G401.6 (cell line): ENCODE results near the gene EML1.

Experiments used
- FAIRE-seq: peaks from 2 replicates; lab custom pipeline; 2012; peaks lifted over from hg19 to GRCh38; lab: Jason Lieb, UNC

Gene EML1

GRCh38 chr14:99905121-99905520 lies 111.9 kb downstream of the EML1 start:
- no peak for FAIRE-seq

- no peak for FAIRE-seq
Observed at GRCh38 chr14:99907761-99908652, 114.8 kb downstream of the EML1 start.

GRCh38 chr14:99908653-99909250 lies 115.5 kb downstream of the EML1 start:
- no peak for FAIRE-seq

GRCh38 chr14:99909513-99910064 lies 116.4 kb downstream of the EML1 start:
- peak; percentile 66 for FAIRE-seq

DNA sequence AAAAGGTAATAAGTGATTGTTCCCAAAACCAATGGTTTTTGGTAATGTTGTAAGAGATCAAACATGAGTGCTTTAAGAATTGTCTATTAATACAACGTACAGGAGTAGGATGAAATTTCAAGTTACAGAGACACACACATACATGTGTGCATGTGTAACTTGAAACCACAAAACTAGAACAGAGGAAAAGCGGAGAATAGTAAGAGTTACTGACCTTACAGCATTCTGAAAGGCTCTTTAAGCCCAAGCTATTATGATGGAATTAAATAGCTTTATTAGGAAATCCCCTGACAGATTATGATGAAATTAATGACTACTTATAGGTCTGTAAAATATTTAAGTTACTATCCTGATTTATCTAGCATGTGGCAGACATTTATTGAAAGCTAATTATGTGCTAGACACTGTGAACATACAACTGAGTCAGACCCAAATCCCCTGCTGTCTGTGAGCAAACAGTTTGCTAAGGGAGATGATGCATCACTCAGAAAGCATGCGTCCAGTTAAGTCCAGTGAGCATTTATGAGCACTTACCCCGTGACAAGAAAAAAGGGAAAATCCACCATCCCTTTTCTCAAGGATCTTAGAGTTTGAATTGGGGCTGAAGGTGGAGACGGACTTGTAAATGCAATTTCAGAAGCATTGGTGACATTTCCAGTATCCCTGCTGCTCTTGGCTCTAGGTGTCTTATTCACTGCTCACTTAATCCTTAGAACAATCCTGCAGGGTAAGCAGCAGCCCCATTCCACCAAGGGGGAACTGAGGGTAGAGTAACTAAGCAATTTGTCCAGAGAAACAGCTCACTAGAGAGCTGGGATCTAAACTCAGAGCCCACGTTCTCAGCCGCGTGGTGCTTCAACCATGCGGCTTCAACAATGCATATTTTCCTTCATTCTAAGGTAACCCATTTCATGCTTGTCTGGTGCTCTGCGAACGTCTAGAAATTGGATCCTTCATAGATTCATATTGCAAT lies 117.4 kb downstream of the EML1 start:
- FAIRE-seq: peak; percentile 100

DNA sequence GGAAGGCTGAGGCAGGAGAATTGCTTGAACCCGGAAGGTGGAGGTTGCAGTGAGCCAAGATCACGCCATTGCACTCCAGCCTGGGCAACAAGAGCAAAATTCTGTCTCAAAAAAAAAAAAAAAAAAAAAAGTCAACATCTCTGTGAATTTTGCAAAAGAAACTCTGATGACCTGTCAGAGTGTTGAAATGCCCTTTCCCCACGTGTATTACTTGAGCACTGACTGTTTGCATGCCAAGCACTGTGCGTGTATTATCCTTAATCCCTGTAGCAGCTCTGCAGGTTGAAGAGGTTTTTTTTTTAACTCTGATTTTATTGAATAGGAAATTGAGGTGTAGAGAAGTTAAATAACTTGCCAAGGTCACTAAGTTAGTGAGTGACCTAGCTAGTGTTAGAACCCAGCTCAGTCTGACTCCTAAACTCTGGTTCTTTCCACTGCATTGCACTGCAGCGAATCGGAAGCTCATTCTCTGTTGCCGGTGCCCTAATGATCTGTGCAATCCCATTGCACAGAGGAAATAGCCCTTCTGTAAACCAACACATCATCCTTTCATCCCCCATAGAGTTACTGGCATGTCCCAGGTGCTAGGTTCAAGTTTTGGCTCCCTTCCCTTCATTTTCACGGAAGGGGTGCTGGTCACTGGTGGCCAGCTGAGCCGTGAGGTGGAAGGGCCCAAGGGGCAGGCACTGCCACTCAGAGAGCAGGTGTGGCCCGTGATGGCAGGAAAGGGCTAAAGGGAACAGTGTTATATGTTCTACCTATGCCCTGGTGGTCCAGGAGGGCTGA lies 122.3 kb downstream of the EML1 start:
- FAIRE-seq: no peak

- no peak for FAIRE-seq
Observed at GRCh38 chr14:99916091-99916383, 122.8 kb downstream of the EML1 start.

GRCh38 chr14:99918781-99919180 lies 125.6 kb downstream of the EML1 start:
- no peak for FAIRE-seq

GRCh38 chr14:99921425-99921824 lies 128.2 kb downstream of the EML1 start:
- no peak for FAIRE-seq

DNA sequence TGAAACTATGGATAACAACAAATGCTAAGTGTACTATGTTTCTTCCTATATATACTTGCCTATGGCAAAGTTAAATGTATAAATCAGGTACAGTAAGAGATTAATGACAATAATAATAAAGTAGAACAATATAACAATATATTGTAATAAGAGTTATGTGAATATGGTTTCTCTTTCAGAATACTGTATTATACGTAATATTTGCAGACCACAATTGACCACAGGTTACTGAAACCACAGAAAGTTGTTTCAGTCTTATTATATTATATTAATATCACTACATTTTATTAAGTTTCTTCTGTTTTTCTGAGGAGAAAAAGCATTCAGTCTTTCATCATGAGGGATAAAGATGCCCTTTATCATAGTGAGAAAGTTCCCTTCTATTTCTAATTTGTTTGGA lies 131.2 kb downstream of the EML1 start:
- no peak for FAIRE-seq

DNA sequence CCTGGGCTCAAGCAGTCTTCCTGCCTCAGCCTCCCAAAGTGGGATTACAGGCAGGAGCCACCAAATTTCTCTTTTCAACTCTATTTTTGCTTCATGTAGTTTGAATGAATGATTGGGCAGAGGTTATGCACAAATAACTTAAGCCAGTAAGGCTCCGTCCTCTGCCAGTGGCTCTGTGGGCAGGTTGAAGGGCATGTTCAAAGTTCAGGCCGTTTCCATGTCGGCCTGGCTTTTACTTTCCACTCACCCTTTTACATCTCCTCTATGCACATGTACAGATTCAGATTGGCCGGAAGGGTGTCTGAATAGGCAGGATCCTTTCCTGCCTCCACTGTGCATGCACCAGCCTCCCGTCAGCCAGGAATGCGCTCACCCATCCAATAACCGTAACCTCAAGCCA lies 132.3 kb downstream of the EML1 start:
- no peak for FAIRE-seq

- no peak for FAIRE-seq
Observed at GRCh38 chr14:99928963-99929362, 135.8 kb downstream of the EML1 start.

GRCh38 chr14:99929601-99930000 lies 136.4 kb downstream of the EML1 start:
- no peak for FAIRE-seq

- no peak for FAIRE-seq
Observed at GRCh38 chr14:99930420-99931274, 137.4 kb downstream of the EML1 start.

- FAIRE-seq: no peak
Observed at GRCh38 chr14:99931308-99931707, 138.1 kb downstream of the EML1 start.

- no peak for FAIRE-seq
Observed at GRCh38 chr14:99936056-99936455, 142.8 kb downstream of the EML1 start.

- FAIRE-seq: no peak
Observed at GRCh38 chr14:99936738-99937474, 143.7 kb downstream of the EML1 start.

- FAIRE-seq: no peak
Observed at GRCh38 chr14:99937475-99938244, 144.4 kb downstream of the EML1 start.

DNA sequence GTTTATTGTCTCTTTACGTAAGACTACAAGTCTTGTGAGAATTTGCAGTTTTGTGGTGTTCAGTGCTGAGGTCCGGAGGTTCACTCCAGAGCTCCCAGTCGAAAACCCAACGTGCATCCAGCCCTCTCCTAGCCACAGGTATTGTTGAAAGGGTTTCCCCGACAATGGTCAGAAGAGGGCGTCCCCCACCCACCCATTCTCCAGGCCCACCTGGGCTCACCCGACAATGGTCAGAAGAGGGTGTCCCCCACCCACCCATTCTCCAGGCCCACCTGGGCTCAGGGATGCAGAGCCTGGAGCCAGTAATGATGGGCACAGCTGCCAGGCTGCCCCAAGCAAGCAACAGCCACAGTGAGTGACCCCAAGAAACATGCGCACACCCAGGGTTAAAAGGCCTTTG lies 145.2 kb downstream of the EML1 start:
- no peak for FAIRE-seq
